GM20000 (cell line): ENCODE data around the gene RHOV.

Experiments used
- DNase-seq: peaks from one replicate; pipeline ENCODE4 v3.0.0; 2012; ENCODE audit warnings: low spot score
- TF ChIP-seq, protein P1 (sequence below): IDR thresholded peaks from 2 replicates; pipeline ENCODE4 v1.5.1; 2012; ENCODE audit warnings: mild to moderate bottlenecking, control low read depth; ENCODE audit errors: extremely low read depth, missing control alignments

RHOV gene

DNA sequence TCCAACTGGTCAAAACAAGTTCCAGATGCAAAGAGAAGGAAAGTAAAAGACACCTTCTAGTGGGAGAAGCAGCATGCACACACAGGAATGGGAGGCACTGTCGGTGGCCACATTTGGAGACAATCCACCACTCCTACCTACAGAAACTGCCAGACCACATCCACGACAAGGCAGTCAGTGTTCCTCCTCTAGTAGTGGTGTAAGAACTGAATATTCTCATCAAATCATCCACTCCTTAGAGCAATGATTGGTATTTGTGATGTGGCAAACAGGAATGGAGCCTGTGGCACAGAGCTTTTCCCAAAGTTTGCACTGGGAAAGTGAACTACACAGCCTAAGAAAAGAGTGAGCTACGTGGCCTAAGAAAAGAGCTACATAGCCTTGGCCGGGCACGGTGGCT lies 35.3 kb downstream of the RHOV start:
- DNase-seq, result no peak
- TF ChIP-seq, protein P1, sequence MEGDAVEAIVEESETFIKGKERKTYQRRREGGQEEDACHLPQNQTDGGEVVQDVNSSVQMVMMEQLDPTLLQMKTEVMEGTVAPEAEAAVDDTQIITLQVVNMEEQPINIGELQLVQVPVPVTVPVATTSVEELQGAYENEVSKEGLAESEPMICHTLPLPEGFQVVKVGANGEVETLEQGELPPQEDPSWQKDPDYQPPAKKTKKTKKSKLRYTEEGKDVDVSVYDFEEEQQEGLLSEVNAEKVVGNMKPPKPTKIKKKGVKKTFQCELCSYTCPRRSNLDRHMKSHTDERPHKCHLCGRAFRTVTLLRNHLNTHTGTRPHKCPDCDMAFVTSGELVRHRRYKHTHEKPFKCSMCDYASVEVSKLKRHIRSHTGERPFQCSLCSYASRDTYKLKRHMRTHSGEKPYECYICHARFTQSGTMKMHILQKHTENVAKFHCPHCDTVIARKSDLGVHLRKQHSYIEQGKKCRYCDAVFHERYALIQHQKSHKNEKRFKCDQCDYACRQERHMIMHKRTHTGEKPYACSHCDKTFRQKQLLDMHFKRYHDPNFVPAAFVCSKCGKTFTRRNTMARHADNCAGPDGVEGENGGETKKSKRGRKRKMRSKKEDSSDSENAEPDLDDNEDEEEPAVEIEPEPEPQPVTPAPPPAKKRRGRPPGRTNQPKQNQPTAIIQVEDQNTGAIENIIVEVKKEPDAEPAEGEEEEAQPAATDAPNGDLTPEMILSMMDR, result no peak

DNA sequence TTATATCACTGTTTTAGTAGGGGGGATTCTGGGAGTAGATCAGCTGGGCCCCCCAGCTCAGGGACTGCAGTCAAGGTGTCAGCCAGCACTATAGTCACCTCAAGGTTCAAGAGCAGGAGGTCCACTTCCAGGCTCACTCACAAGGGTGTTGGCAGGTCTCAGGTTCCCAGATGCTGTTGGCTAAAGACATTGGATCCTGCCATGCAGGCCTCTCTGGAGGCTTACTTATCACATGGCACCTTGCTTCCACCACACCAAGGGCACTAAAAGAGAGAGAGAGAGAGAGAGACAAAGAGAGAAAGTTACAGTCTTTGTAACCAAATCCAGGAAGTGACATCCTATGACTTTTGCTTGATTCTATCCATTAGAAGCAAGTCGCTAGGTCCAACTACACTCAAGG lies 38.0 kb downstream of the RHOV start:
- TF ChIP-seq, protein P1, result no peak

DNA sequence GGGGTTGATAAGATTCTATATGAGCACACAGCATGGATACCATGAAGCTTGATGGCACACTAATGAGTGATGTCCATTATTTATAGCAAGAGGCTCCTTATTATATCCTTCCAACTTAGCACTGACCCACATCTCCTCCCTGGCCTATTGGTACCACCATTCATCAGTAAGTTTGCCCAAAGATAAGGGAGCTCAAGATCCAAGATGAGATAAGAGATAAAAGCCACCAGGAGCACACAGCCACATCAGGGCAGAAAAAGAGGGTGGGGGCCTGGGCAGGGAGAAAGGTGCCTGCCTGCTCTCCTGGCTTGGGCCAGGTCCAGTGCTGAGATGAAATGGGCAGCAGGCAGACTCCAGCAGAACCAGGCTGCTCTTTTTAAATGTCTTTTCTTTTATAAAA lies 41.1 kb downstream of the RHOV start:
- DNase-seq, result no peak
- TF ChIP-seq, protein P1, result no peak

More for the DNA sequence above, 38.0 kb downstream of the RHOV start:
- no peak for DNase-seq

DNA sequence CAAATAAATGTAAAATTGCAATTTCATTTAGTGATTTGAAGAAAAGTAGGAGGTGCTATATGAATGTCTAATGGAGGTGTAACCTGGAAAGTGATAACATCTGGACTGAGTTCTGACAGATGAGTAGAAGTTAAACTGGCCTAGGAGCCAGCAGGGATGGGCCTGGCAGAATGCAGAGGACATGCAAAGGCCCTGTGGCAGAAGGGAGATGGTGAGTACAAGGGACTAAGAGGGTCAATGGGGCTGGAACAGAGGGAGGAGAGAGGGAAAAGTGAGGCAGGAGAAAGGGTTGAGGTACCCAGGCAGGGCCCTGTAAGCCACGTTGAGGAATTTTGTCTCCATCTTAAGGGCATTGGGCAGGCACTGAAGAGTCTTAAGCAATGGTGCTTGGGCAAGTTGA lies 42.2 kb downstream of the RHOV start:
- DNase-seq, result no peak

DNA sequence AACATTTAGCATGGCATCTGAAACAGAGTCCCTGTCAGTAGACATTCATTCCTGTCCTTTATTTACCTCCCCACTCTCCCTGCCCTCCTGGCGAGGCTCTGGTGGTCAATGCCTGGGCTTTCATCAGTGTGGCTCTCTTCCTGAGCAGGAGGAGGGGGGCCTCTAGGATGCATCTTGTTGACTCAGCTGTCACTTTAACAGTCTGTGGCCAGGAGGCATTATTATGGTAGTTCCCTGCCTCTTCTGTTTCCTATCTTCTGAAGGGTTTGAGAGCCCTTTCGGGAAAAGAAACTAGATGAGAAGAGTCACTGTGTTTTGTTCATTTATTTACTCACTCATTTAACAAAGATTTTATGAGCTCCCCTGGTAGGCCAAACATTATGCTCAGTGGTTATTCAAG lies 43.1 kb downstream of the RHOV start:
- TF ChIP-seq, protein P1, result no peak
- no peak for DNase-seq

More for the DNA sequence above, 42.2 kb downstream of the RHOV start:
- TF ChIP-seq, protein P1, result no peak

DNA sequence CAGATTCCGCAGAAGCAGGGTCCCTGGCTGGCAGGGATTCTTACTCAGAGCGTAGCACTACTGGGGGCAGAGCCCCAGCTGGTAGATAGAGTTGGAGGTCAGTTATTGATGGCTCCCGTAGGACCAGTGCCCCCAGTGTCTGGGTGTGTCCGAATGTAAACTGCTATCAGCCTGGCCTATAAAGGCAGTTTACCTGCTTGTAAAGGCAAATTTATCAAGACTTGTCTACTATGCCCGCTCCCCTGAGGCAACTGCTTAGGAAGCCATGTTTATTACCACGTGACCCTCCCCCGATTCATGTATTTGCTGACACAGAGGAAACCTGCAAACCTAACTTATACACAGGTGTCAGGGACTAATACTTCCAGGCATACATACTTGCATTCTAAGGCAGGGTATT lies 44.9 kb downstream of the RHOV start:
- no peak for DNase-seq

DNA sequence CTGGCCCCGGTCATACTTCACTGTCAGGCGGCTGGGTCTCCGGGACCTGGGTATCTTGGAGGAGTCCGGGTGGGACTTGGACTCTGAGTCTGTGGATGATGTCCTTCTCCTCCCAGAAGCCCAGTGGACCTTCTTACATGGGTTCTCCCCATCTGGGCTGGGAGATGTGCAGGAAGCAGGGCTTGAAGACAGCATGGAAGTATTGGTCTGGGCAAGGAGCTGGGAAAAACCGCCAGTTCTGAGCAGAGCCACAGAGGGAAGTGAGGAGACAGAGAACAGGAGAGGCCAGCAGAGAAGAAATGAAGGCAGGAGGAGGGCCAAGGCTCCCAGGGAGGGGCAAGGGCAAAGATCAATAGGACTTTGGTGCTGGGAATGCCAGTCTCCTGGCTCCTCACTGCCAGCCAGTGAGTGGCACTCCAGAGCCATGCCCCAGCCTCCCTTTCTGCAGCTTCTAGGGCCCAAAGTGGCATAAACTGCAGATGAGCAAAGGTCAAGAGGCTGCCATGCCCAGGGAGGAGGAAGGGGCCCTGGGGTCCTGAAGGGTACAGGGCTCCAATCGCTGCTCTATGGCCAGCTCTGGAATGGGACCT lies 45.5 kb downstream of the RHOV start, which contains the start of gene PPP1R14D:
TSS of gene PPP1R14D (minus strand) at position 262 of the 590 bp plus-strand sequence. CDS start at position 195, 67 bp downstream.
- DNase-seq, result no peak
- TF ChIP-seq, protein P1, result no peak

More for the DNA sequence above, 44.9 kb downstream of the RHOV start:
- TF ChIP-seq, protein P1, result no peak
